WTC11 (cell line): ENCODE data around the gene CYB561D2. TPM values are rescaled to one million over a fixed set of nuclear protein-coding genes. Genes with fewer than 3 reads are reported as not detected.

Experiments used
- ATAC-seq: fragments of 200-7000 bp; cut with Tn5 transposase; 2 replicates; pipeline ENCODE4 v1.10.0; 2021; ENCODE audit warnings: mild to moderate bottlenecking, moderate library complexity
- CTCF ChIA-PET: fragments of 300-600 bp; sonication (Branson Sonifier 250); formaldehyde crosslinking; loops from one replicate; lab custom pipeline; 2021; ENCODE audit warnings: antibody characterized with exemption; lab: Charles Lee
- POLR2A ChIA-PET: fragments of 350-600 bp; sonication (Branson Sonifier 250); formaldehyde crosslinking; loops from one replicate; lab custom pipeline; 2021; ENCODE audit warnings: antibody characterized with exemption; lab: Charles Lee
- DNase-seq: peaks from one replicate; pipeline ENCODE4 v3.0.0; 2021; ENCODE audit warnings: low spot score
- H3K27ac Mint-ChIP-seq: 2 replicates; pipeline ENCODE4 v1.8.0; 2021; ENCODE audit warnings: mixed read lengths
- H3K27me3 Mint-ChIP-seq: 2 replicates; pipeline ENCODE4 v1.8.0; 2021; ENCODE audit warnings: low read depth, mild to moderate bottlenecking, moderate library complexity, mixed read lengths
- H3K36me3 Mint-ChIP-seq: 2 replicates; pipeline ENCODE4 v1.8.0; 2021; ENCODE audit warnings: mixed read lengths
- H3K4me1 Mint-ChIP-seq: 2 replicates; pipeline ENCODE4 v1.8.0; 2022; ENCODE audit warnings: mixed read lengths
- H3K4me3 Mint-ChIP-seq: 2 replicates; pipeline ENCODE4 v1.8.0; 2021; ENCODE audit warnings: mild to moderate bottlenecking, moderate library complexity, mixed read lengths
- H3K9me3 Mint-ChIP-seq: 2 replicates; pipeline ENCODE4 v1.8.0; 2021; ENCODE audit warnings: mixed read lengths
- AR ChIP-seq: fragments of 250-450 bp; sonication (Bioruptor Pico); IDR thresholded peaks from 2 replicates; pipeline ENCODE4 v1.9.0; 2021; ENCODE audit warnings: mild to moderate bottlenecking
- ATF1 ChIP-seq: sonication (generic); formaldehyde crosslinking; IDR thresholded peaks from 2 replicates; pipeline ENCODE4 v1.8.1; 2023; ENCODE audit warnings: mild to moderate bottlenecking, moderate library complexity, missing genetic modification reagents
- E2F1 ChIP-seq: sonication (generic); formaldehyde crosslinking; IDR thresholded peaks from 2 replicates; pipeline ENCODE4 v1.8.0; 2022; ENCODE audit warnings: mild to moderate bottlenecking, missing genetic modification reagents
- E2F4 ChIP-seq: sonication (generic); formaldehyde crosslinking; IDR thresholded peaks from 2 replicates; pipeline ENCODE4 v1.8.1; 2022; ENCODE audit warnings: low read depth, mild to moderate bottlenecking, moderate library complexity, missing genetic modification reagents, borderline replicate concordance
- EMX1 ChIP-seq: fragments of 250-450 bp; sonication (Bioruptor Pico); IDR thresholded peaks from 2 replicates; pipeline ENCODE4 v1.8.0; 2021; ENCODE audit warnings: mild to moderate bottlenecking
- FOXJ3 ChIP-seq: sonication (generic); formaldehyde crosslinking; IDR thresholded peaks from 2 replicates; pipeline ENCODE4 v1.9.0; 2021; ENCODE audit warnings: missing genetic modification reagents, mild to moderate bottlenecking, borderline replicate concordance
- FOXP1 ChIP-seq: sonication (generic); formaldehyde crosslinking; IDR thresholded peaks from 2 replicates; pipeline ENCODE4 v1.8.0; 2022; ENCODE audit warnings: missing genetic modification reagents, mild to moderate bottlenecking, moderate library complexity, borderline replicate concordance
- HMGA2 ChIP-seq: fragments of 250-450 bp; sonication (Bioruptor Pico); IDR thresholded peaks from 2 replicates; pipeline ENCODE4 v1.4.0; 2021; ENCODE audit warnings: mild to moderate bottlenecking, moderate library complexity
- JAZF1 ChIP-seq: fragments of 250-450 bp; sonication (Bioruptor Pico); IDR thresholded peaks from 2 replicates; pipeline ENCODE4 v1.9.0; 2021; ENCODE audit warnings: moderate library complexity, mild to moderate bottlenecking, inconsistent platforms
- NR2C2 ChIP-seq: sonication (generic); formaldehyde crosslinking; IDR thresholded peaks from 2 replicates; pipeline ENCODE4 v1.8.0; 2022; ENCODE audit warnings: mild to moderate bottlenecking, missing genetic modification reagents
- RELA ChIP-seq: sonication (generic); formaldehyde crosslinking; IDR thresholded peaks from 2 replicates; pipeline ENCODE4 v1.8.1; 2022; ENCODE audit warnings: missing genetic modification reagents, mild to moderate bottlenecking, borderline replicate concordance
- RORB ChIP-seq: fragments of 250-450 bp; sonication (Bioruptor Pico); IDR thresholded peaks from 2 replicates; pipeline ENCODE4 v1.9.0; 2021; ENCODE audit warnings: mild to moderate bottlenecking
- TEAD4 ChIP-seq: sonication (generic); formaldehyde crosslinking; IDR thresholded peaks from 2 replicates; pipeline ENCODE4 v1.8.0; 2022; ENCODE audit warnings: mild to moderate bottlenecking, missing genetic modification reagents
- TP53 ChIP-seq: sonication (generic); formaldehyde crosslinking; IDR thresholded peaks from 2 replicates; pipeline ENCODE4 v1.8.1; 2023; ENCODE audit warnings: mild to moderate bottlenecking, missing genetic modification reagents
- ZNF219 ChIP-seq: sonication (generic); formaldehyde crosslinking; IDR thresholded peaks from 2 replicates; pipeline ENCODE4 v1.8.0; 2023; ENCODE audit warnings: missing genetic modification reagents, mild to moderate bottlenecking, borderline replicate concordance
- ZNF423 ChIP-seq: fragments of 250-450 bp; sonication (Bioruptor Pico); IDR thresholded peaks from 2 replicates; pipeline ENCODE4 v2.1.2; 2022; ENCODE audit warnings: mild to moderate bottlenecking, moderate library complexity
- ZNF671 ChIP-seq: fragments of 250-450 bp; sonication (Bioruptor Pico); IDR thresholded peaks from 2 replicates; pipeline ENCODE4 v1.8.0; 2021; ENCODE audit warnings: mild to moderate bottlenecking
- total RNA-seq: library from RNA; stranded (reverse); gene quantifications from 3 replicates; pipeline ENCODE4 v1.2.3, GENCODE V29; 2021
- TF ChIP-seq, protein P1 (sequence below): sonication (generic); formaldehyde crosslinking; IDR thresholded peaks from 2 replicates; pipeline ENCODE4 v1.8.0; 2022; ENCODE audit warnings: mild to moderate bottlenecking, missing genetic modification reagents
- TF ChIP-seq, protein P2 (sequence below): sonication (generic); formaldehyde crosslinking; IDR thresholded peaks from 2 replicates; pipeline ENCODE4 v1.8.1; 2023; ENCODE audit warnings: mild to moderate bottlenecking, missing genetic modification reagents, moderate library complexity
- TF ChIP-seq, protein P3 (sequence below): fragments of 250-450 bp; sonication (Bioruptor Pico); IDR thresholded peaks from 2 replicates; pipeline ENCODE4 v1.9.0; 2021; ENCODE audit warnings: moderate library complexity, mild to moderate bottlenecking, inconsistent platforms, borderline replicate concordance
- TF ChIP-seq, protein P4 (sequence below): sonication (generic); formaldehyde crosslinking; IDR thresholded peaks from 2 replicates; pipeline ENCODE4 v1.8.1; 2023; ENCODE audit warnings: mild to moderate bottlenecking, missing genetic modification reagents
- TF ChIP-seq, protein P5 (sequence below): sonication (generic); formaldehyde crosslinking; conservative IDR thresholded peaks from 2 replicates; pipeline ENCODE4 v1.8.1; 2022; ENCODE audit warnings: mild to moderate bottlenecking, missing genetic modification reagents

Gene CYB561D2
- total RNA-seq, 1 experiment from 2014 or later: 9.8 TPM

- POLR2A ChIA-PET: no interaction called here
- peaks cover 25% of the 10 kb centered on the region for H3K4me1 Mint-ChIP-seq
- TF ChIP-seq, protein P1, sequence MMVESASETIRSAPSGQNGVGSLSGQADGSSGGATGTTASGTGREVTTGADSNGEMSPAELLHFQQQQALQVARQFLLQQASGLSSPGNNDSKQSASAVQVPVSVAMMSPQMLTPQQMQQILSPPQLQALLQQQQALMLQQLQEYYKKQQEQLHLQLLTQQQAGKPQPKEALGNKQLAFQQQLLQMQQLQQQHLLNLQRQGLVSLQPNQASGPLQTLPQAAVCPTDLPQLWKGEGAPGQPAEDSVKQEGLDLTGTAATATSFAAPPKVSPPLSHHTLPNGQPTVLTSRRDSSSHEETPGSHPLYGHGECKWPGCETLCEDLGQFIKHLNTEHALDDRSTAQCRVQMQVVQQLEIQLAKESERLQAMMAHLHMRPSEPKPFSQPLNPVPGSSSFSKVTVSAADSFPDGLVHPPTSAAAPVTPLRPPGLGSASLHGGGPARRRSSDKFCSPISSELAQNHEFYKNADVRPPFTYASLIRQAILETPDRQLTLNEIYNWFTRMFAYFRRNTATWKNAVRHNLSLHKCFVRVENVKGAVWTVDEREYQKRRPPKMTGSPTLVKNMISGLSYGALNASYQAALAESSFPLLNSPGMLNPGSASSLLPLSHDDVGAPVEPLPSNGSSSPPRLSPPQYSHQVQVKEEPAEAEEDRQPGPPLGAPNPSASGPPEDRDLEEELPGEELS: no peak
- TF ChIP-seq RELA (CRISPR knock-in tag): no peak
- TF ChIP-seq AR (CRISPR knock-in tag): no peak
- TF ChIP-seq, protein P2, sequence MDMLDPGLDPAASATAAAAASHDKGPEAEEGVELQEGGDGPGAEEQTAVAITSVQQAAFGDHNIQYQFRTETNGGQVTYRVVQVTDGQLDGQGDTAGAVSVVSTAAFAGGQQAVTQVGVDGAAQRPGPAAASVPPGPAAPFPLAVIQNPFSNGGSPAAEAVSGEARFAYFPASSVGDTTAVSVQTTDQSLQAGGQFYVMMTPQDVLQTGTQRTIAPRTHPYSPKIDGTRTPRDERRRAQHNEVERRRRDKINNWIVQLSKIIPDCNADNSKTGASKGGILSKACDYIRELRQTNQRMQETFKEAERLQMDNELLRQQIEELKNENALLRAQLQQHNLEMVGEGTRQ (CRISPR knock-in tag): no peak
- no peak for TF ChIP-seq RORB (CRISPR knock-in tag)
- TF ChIP-seq JAZF1 (CRISPR knock-in tag): no peak
- TF ChIP-seq, protein P3, sequence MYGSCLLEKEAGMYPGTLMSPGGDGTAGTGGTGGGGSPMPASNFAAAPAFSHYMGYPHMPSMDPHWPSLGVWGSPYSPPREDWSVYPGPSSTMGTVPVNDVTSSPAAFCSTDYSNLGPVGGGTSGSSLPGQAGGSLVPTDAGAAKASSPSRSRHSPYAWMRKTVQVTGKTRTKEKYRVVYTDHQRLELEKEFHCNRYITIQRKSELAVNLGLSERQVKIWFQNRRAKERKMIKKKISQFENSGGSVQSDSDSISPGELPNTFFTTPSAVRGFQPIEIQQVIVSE: no peak
- no peak for TF ChIP-seq E2F4 (CRISPR knock-in tag)
- TF ChIP-seq, protein P4, sequence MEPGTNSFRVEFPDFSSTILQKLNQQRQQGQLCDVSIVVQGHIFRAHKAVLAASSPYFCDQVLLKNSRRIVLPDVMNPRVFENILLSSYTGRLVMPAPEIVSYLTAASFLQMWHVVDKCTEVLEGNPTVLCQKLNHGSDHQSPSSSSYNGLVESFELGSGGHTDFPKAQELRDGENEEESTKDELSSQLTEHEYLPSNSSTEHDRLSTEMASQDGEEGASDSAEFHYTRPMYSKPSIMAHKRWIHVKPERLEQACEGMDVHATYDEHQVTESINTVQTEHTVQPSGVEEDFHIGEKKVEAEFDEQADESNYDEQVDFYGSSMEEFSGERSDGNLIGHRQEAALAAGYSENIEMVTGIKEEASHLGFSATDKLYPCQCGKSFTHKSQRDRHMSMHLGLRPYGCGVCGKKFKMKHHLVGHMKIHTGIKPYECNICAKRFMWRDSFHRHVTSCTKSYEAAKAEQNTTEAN: no peak
- no peak for TF ChIP-seq ZNF671 (CRISPR knock-in tag)
- TF ChIP-seq HMGA2: no peak
- no peak for TF ChIP-seq FOXJ3 (CRISPR knock-in tag)
- H3K27me3 Mint-ChIP-seq: peaks cover 88% of the 10 kb centered on the region
- no peaks in the 10 kb centered on the region for H3K9me3 Mint-ChIP-seq
- no peaks in the 10 kb centered on the region for H3K36me3 Mint-ChIP-seq
- ATAC-seq: no peak
- CTCF ChIA-PET: interaction anchor here (1.6 to 1.9 kb wide), 3 partner anchors 14 to 270 kb away, joined by 4 to 10 read pairs (median 6); partner anchors contain the start of genes CISH and TUSC2
- DNase-seq: no peak
- no peak overlapping the region for H3K4me3 Mint-ChIP-seq
- no peak overlapping the region for H3K27ac Mint-ChIP-seq
These were observed 8.5 kb upstream of the CYB561D2 start for GRCh38 chr3:50341996-50342650.

DNA sequence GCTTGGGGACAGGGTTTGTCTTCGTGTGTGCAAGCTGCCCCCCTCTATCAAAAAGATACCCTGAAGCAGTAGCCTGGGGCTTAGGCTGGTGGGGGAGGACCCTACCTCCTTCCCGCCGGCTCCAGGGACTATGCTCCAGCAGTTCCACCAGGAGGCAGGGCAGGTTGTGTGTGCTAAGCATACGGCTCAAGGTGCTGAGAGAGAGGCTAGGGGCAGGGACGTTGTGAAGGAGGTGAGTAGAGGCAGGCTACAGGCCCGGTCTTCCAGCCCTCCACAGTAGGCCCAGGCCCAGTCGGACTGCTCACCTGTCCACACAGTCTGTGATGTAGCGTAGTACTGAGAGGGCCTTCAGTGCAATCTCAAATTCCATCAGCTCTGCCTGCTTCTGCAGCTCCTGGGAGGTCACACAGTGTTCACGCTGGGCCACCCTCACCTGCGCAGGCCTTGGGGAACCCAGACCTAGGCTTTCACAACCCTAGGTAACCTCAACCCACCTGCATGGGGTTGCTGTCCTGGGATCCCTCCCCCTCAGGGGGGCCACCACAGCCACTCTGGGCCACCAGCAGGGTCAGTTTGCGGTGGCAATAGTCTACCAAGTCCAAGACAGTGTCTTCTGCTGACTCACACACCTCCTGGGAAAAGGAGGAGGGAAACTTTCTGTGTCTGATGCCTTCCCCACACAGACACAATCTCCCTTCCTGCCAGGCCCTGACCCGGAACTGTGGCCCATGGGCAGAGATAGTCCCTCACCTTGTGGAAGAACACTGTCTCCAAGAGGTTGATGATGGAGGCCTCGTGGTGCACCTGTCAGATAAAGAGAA, 7.6 kb upstream of the CYB561D2 start:
- POLR2A ChIA-PET: no interaction called here
- peak; percentile 57 for ATAC-seq
- peaks cover 24% of the 10 kb centered on the region for H3K4me1 Mint-ChIP-seq
- no peak overlapping the region for H3K4me3 Mint-ChIP-seq
- TF ChIP-seq ZNF219: no peak
- no peak for TF ChIP-seq TEAD4 (CRISPR knock-in tag)
- no peak for TF ChIP-seq FOXP1
- no peak for TF ChIP-seq JAZF1 (CRISPR knock-in tag)
- TF ChIP-seq, protein P5, sequence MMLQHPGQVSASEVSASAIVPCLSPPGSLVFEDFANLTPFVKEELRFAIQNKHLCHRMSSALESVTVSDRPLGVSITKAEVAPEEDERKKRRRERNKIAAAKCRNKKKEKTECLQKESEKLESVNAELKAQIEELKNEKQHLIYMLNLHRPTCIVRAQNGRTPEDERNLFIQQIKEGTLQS (CRISPR knock-in tag): no peak
- no peak for TF ChIP-seq TP53 (CRISPR knock-in tag)
- TF ChIP-seq ATF1: no peak
- TF ChIP-seq ZNF671 (CRISPR knock-in tag): no peak
- TF ChIP-seq NR2C2 (CRISPR knock-in tag): no peak
- TF ChIP-seq ZNF423 (CRISPR knock-in tag): no peak
- no peak for TF ChIP-seq E2F1 (CRISPR knock-in tag)
- TF ChIP-seq EMX1 (CRISPR knock-in tag): no peak
- CTCF ChIA-PET: interaction anchor here (1.6 kb wide), 1 partner anchor 207 kb away, joined by 6 read pairs; no protein-coding TSS in a partner anchor
- no peaks in the 10 kb centered on the region for H3K9me3 Mint-ChIP-seq
- peaks cover 86% of the 10 kb centered on the region for H3K27me3 Mint-ChIP-seq
- 0 out of 2 replicates have a peak, but pooled peaks cover 3% of the 10 kb centered on the region for H3K36me3 Mint-ChIP-seq
- DNase-seq: peak; percentile 58
- H3K27ac Mint-ChIP-seq: no peak overlapping the region
